BE2C (cell line): ENCODE measurements around the gene TTLL11.

Experiments used
- DNase-seq: peaks from one replicate; pipeline ENCODE4 v3.0.0-alpha.2; 2020
- H3K27me3 ChIP-seq: fragments of 250-450 bp; sonication (Bioruptor Pico); 2 replicates; pipeline ENCODE4 v1.5.1; 2020; ENCODE audit warnings: mild to moderate bottlenecking
- H3K36me3 ChIP-seq: fragments of 250-450 bp; sonication (Bioruptor Pico); 2 replicates; pipeline ENCODE4 v1.5.1; 2020; ENCODE audit warnings: mild to moderate bottlenecking
- H3K4me1 ChIP-seq: fragments of 250-450 bp; sonication (Bioruptor Pico); 2 replicates; pipeline ENCODE4 v1.5.1; 2020
- H3K4me3 ChIP-seq: 2 replicates; pipeline ENCODE4 v1.5.1; 2011; ENCODE audit warnings: low read depth, low read length
- H3K9me3 ChIP-seq: fragments of 250-450 bp; sonication (Bioruptor Pico); 2 replicates; pipeline ENCODE4 v1.5.1; 2020
- CTCF ChIP-seq: IDR thresholded peaks from 2 replicates; pipeline ENCODE4 v1.5.1; 2012; ENCODE audit warnings: mild to moderate bottlenecking, low read depth, low read length

Gene TTLL11

GRCh38 chr9:121836366-121836885, 256.7 kb downstream of the TTLL11 start:
- no peak for DNase-seq
- no peaks in the 10 kb centered on the region for H3K27me3 ChIP-seq

GRCh38 chr9:121835587-121836365, 257.3 kb downstream of the TTLL11 start:
- DNase-seq = no peak
- no peak for TF ChIP-seq CTCF
- no peaks in the 10 kb centered on the region for H3K27me3 ChIP-seq

More at GRCh38 chr9:121836366-121836885, 256.7 kb downstream of the TTLL11 start:
- Histone ChIP-seq H3K9me3 (no peaks in the 10 kb centered on the region), H3K4me3 (no peak overlapping the region), H3K36me3 (no peaks in the 10 kb centered on the region), H3K4me1 (no peaks in the 10 kb centered on the region)
- no peak for TF ChIP-seq CTCF

GRCh38 chr9:121833061-121833460, 260.0 kb downstream of the TTLL11 start:
- no peaks in the 10 kb centered on the region for H3K4me1 ChIP-seq
- no peaks in the 10 kb centered on the region for H3K9me3 ChIP-seq
- no peaks in the 10 kb centered on the region for H3K27me3 ChIP-seq
- no peak for TF ChIP-seq CTCF
- H3K4me3 ChIP-seq = no peak overlapping the region
- H3K36me3 ChIP-seq = no peaks in the 10 kb centered on the region
- no peak for DNase-seq

More at GRCh38 chr9:121835587-121836365, 257.3 kb downstream of the TTLL11 start:
- no peaks in the 10 kb centered on the region for H3K4me1 ChIP-seq
- no peaks in the 10 kb centered on the region for H3K9me3 ChIP-seq
- no peak overlapping the region for H3K4me3 ChIP-seq
- no peaks in the 10 kb centered on the region for H3K36me3 ChIP-seq

GRCh38 chr9:121831869-121832268, 261.2 kb downstream of the TTLL11 start:
- Histone ChIP-seq H3K9me3 (no peaks in the 10 kb centered on the region), H3K4me1 (no peaks in the 10 kb centered on the region), H3K36me3 (no peaks in the 10 kb centered on the region), H3K4me3 (no peak overlapping the region), H3K27me3 (no peaks in the 10 kb centered on the region)
- no peak for DNase-seq
- TF ChIP-seq CTCF = no peak

GRCh38 chr9:121830441-121831140, 262.5 kb downstream of the TTLL11 start:
- TF ChIP-seq CTCF = no peak
- H3K4me3 ChIP-seq = no peak overlapping the region
- H3K9me3 ChIP-seq = no peaks in the 10 kb centered on the region
- no peaks in the 10 kb centered on the region for H3K36me3 ChIP-seq
- H3K4me1 ChIP-seq = 0 out of 2 replicates have a peak, but pooled peaks cover 2% of the 10 kb centered on the region
- no peaks in the 10 kb centered on the region for H3K27me3 ChIP-seq
- no peak for DNase-seq
